H9 (cell line): ENCODE data around the gene CHAC2. TPM values are rescaled to one million over a fixed set of nuclear protein-coding genes. Genes with fewer than 3 reads are reported as not detected.
A peak's percentile ranks its signal among the peaks of the same experiment; 100 is the strongest.

ENCODE experiments used
- DNase-seq: peaks from one replicate; pipeline ENCODE4 v3.0.0-alpha.2; 2017
- H2AFZ ChIP-seq: one replicate; pipeline ENCODE4 v1.6.1; 2013; ENCODE audit warnings: mild to moderate bottlenecking, low read length, control low read depth, moderate library complexity
- H2AK5ac ChIP-seq: 2 replicates; pipeline ENCODE4 v1.6.1; 2013; ENCODE audit warnings: low read length, control low read depth, mixed read lengths; ENCODE audit not compliant: insufficient read length
- H2BK120ac ChIP-seq: one replicate; pipeline ENCODE4 v1.6.1; 2013; ENCODE audit warnings: low read depth, mild to moderate bottlenecking, low read length, control low read depth, inconsistent platforms; ENCODE audit not compliant: poor library complexity, severe bottlenecking
- H2BK12ac ChIP-seq: 2 replicates; pipeline ENCODE4 v1.6.1; 2013; ENCODE audit warnings: low read length, control low read depth, mixed read lengths, low read depth; ENCODE audit not compliant: insufficient read length
- H2BK15ac ChIP-seq: 2 replicates; pipeline ENCODE4 v1.6.1; 2013; ENCODE audit warnings: low read depth, low read length, control low read depth
- H2BK20ac ChIP-seq: one replicate; pipeline ENCODE4 v1.6.1; 2013; ENCODE audit warnings: low read depth, mild to moderate bottlenecking, low read length, control low read depth, inconsistent platforms; ENCODE audit not compliant: poor library complexity, severe bottlenecking
- H2BK5ac ChIP-seq: 2 replicates; pipeline ENCODE4 v1.6.1; 2013; ENCODE audit warnings: low read length, control low read depth, mixed read lengths; ENCODE audit not compliant: insufficient read length
- H3K14ac ChIP-seq: 2 replicates; pipeline ENCODE4 v1.6.1; 2013; ENCODE audit warnings: low read length, control low read depth; ENCODE audit not compliant: insufficient read depth
- H3K18ac ChIP-seq: 2 replicates; pipeline ENCODE4 v1.6.1; 2013; ENCODE audit warnings: low read depth, mild to moderate bottlenecking, mixed read lengths, low read length, control low read depth; ENCODE audit not compliant: insufficient read length
- H3K23ac ChIP-seq: 2 replicates; pipeline ENCODE4 v1.6.1; 2013; ENCODE audit warnings: low read length, control low read depth, mixed read lengths, low read depth; ENCODE audit not compliant: insufficient read length
- H3K23me2 ChIP-seq: 2 replicates; pipeline ENCODE4 v1.6.1; 2013; ENCODE audit warnings: low read depth, mild to moderate bottlenecking, mixed read lengths, low read length, control low read depth; ENCODE audit not compliant: insufficient read length, poor library complexity, severe bottlenecking
- H3K27ac ChIP-seq: 2 replicates; pipeline ENCODE4 v1.5.1; 2013; ENCODE audit warnings: low read length, control low read depth, mixed read lengths, low read depth; ENCODE audit not compliant: insufficient read length
- H3K27me3 ChIP-seq: 2 replicates; pipeline ENCODE4 v1.6.1; 2013; ENCODE audit warnings: low read length, control low read depth, inconsistent platforms; ENCODE audit not compliant: insufficient read depth
- H3K4ac ChIP-seq: 2 replicates; pipeline ENCODE4 v1.6.1; 2013; ENCODE audit warnings: low read depth, mild to moderate bottlenecking, control low read depth, inconsistent platforms, low read length, moderate library complexity
- H3K4me1 ChIP-seq: 2 replicates; pipeline ENCODE4 v1.6.1; 2013; ENCODE audit warnings: low read length, control low read depth, inconsistent platforms; ENCODE audit not compliant: insufficient read depth
- H3K4me2 ChIP-seq: 2 replicates; pipeline ENCODE4 v1.6.1; 2013; ENCODE audit warnings: low read length, control low read depth, mixed read lengths; ENCODE audit not compliant: insufficient read length, insufficient read depth
- H3K56ac ChIP-seq: 2 replicates; pipeline ENCODE4 v1.6.1; 2013; ENCODE audit warnings: low read depth, mild to moderate bottlenecking, mixed read lengths, low read length, control low read depth; ENCODE audit not compliant: insufficient read length
- H3K79me1 ChIP-seq: 2 replicates; pipeline ENCODE4 v1.6.1; 2013; ENCODE audit warnings: low read depth, mild to moderate bottlenecking, moderate library complexity, low read length, control low read depth, inconsistent platforms; ENCODE audit not compliant: insufficient read depth, poor library complexity, severe bottlenecking
- H3K79me2 ChIP-seq: 2 replicates; pipeline ENCODE4 v1.6.1; 2013; ENCODE audit warnings: low read length, control low read depth, inconsistent platforms; ENCODE audit not compliant: insufficient read depth
- H3K9ac ChIP-seq: 2 replicates; pipeline ENCODE4 v1.6.1; 2013; ENCODE audit warnings: low read length, control low read depth, mixed read lengths; ENCODE audit not compliant: insufficient read length; ENCODE audit errors: extremely low read depth
- H3K9me3 ChIP-seq: one replicate; pipeline ENCODE4 v1.6.1; 2013; ENCODE audit warnings: low read depth, low read length, inconsistent platforms; ENCODE audit not compliant: control insufficient read depth
- H3T11ph ChIP-seq: one replicate; pipeline ENCODE4 v1.6.1; 2013; ENCODE audit warnings: mild to moderate bottlenecking, low read length, control low read depth, inconsistent platforms
- H4K20me1 ChIP-seq: one replicate; pipeline ENCODE4 v1.6.1; 2013; ENCODE audit not compliant: control insufficient read depth, insufficient read length, insufficient read depth
- H4K5ac ChIP-seq: 2 replicates; pipeline ENCODE4 v1.6.1; 2013; ENCODE audit warnings: low read depth, mild to moderate bottlenecking, mixed read lengths, low read length, control low read depth; ENCODE audit not compliant: insufficient read length
- H4K8ac ChIP-seq: replicated peaks from 2 replicates; pipeline ENCODE4 v1.6.1; 2013; ENCODE audit warnings: low read length, control low read depth, mixed read lengths, low read depth; ENCODE audit not compliant: insufficient read length
- H4K91ac ChIP-seq: 2 replicates; pipeline ENCODE4 v1.6.1; 2013; ENCODE audit warnings: low read depth, mild to moderate bottlenecking, moderate library complexity, mixed read lengths, low read length, control low read depth; ENCODE audit not compliant: insufficient read length
- H3K27ac Mint-ChIP-seq, 3 experiments: 2 replicates in 2 of 3; 3 replicates in 1 of 3; pipeline ENCODE4 v1.8.0; 2020 to 2021; ENCODE audit warnings: mixed read lengths in 3 of 3, mild to moderate bottlenecking in 1 of 3, moderate library complexity in 1 of 3
- H3K27me3 Mint-ChIP-seq: 2 replicates; pipeline ENCODE4 v1.8.0; 2021; ENCODE audit warnings: low read depth, mild to moderate bottlenecking, moderate library complexity, mixed read lengths
- H3K36me3 Mint-ChIP-seq, 3 experiments: 2 replicates in 2 of 3; 3 replicates in 1 of 3; pipeline ENCODE4 v1.8.0; 2020 to 2021; ENCODE audit warnings: low read depth in 3 of 3, mixed read lengths in 3 of 3; ENCODE audit not compliant: insufficient read depth in 1 of 3
- H3K4me1 Mint-ChIP-seq, 2 experiments: 2 replicates each; pipeline ENCODE4 v1.8.0; 2020; ENCODE audit warnings: mixed read lengths in 2 of 2
- H3K4me3 Mint-ChIP-seq, 2 experiments: 2 replicates in 1 of 2; 3 replicates in 1 of 2; pipeline ENCODE4 v1.8.0; 2020 to 2021; ENCODE audit warnings: mild to moderate bottlenecking in 2 of 2, mixed read lengths in 2 of 2, moderate library complexity in 1 of 2
- H3K9me3 Mint-ChIP-seq, 2 experiments: 2 replicates in 1 of 2; 3 replicates in 1 of 2; pipeline ENCODE4 v1.8.0; 2020; ENCODE audit warnings: mild to moderate bottlenecking in 2 of 2, mixed read lengths in 2 of 2, moderate library complexity in 1 of 2
- total RNA-seq: library from RNA; stranded (reverse); gene quantifications from 2 replicates; pipeline ENCODE4 v1.2.1, GENCODE V29; 2021
- TF ChIP-seq, protein P1 (sequence below): fragments of 200-600 bp; sonication (generic); conservative IDR thresholded peaks from 3 replicates; pipeline ENCODE4 v1.8.0; 2021; ENCODE audit warnings: antibody characterized with exemption, mild to moderate bottlenecking

Gene CHAC2
- total RNA-seq, 1 experiment from 2014 or later: 11.3 TPM

DNA sequence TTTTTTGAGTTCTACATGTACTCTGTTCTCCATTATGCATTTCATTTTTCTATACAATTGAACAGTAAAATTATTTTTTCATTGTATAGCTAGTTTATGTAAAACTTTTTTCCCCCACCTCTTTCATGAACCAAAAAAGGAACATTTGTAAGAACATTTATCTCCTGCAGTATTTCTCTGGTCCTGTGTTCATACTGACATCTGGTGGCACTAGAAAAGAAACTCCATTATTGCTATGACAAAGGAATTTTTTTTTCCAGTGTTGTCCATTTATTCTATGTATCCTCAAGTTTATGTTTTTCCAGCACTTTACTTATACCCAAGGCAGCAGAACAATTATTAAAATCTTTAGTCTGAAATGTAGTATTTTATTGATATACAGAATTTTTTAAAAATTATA is 27.4 kb upstream of the CHAC2 start:
- Mint-ChIP-seq H3K27ac (no peak overlapping the region), H3K36me3 (peaks cover 4 to 13% (median 11%) of the 10 kb centered on the region in 3 experiments; a peak in 6 of 7 replicates), H3K4me1 (no peaks in the 10 kb centered on the region), H3K27me3 (no peaks in the 10 kb centered on the region), H3K9me3 (0 out of 5 replicates have a peak, but pooled peaks cover 0 to 1% of the 10 kb centered on the region in 2 experiments), H3K4me3 (no peak overlapping the region)
- TF ChIP-seq, protein P1, sequence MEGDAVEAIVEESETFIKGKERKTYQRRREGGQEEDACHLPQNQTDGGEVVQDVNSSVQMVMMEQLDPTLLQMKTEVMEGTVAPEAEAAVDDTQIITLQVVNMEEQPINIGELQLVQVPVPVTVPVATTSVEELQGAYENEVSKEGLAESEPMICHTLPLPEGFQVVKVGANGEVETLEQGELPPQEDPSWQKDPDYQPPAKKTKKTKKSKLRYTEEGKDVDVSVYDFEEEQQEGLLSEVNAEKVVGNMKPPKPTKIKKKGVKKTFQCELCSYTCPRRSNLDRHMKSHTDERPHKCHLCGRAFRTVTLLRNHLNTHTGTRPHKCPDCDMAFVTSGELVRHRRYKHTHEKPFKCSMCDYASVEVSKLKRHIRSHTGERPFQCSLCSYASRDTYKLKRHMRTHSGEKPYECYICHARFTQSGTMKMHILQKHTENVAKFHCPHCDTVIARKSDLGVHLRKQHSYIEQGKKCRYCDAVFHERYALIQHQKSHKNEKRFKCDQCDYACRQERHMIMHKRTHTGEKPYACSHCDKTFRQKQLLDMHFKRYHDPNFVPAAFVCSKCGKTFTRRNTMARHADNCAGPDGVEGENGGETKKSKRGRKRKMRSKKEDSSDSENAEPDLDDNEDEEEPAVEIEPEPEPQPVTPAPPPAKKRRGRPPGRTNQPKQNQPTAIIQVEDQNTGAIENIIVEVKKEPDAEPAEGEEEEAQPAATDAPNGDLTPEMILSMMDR: peak; percentile 61
- no peak overlapping the region for H3T11ph ChIP-seq
- H3K23me2 ChIP-seq: no peaks in the 10 kb centered on the region
- H2BK12ac ChIP-seq: no peak overlapping the region
- H3K4me2 ChIP-seq: no peak overlapping the region
- no peak overlapping the region for H3K14ac ChIP-seq
- no peaks in the 10 kb centered on the region for H3K79me1 ChIP-seq
- H3K9ac ChIP-seq: no peak overlapping the region
- H2AFZ ChIP-seq: no peak overlapping the region
- H2BK20ac ChIP-seq: no peak overlapping the region
- H3K4me1 ChIP-seq: no peaks in the 10 kb centered on the region
- H4K8ac ChIP-seq: no peak overlapping the region
- no peak overlapping the region for H4K91ac ChIP-seq
- no peak overlapping the region for H3K27ac ChIP-seq
- H3K4ac ChIP-seq: no peak overlapping the region
- H3K56ac ChIP-seq: no peak overlapping the region
- H3K23ac ChIP-seq: no peak overlapping the region
- H2BK120ac ChIP-seq: no peak overlapping the region
- no peak for DNase-seq
- no peak overlapping the region for H2BK15ac ChIP-seq
- no peaks in the 10 kb centered on the region for H3K27me3 ChIP-seq
- H3K9me3 ChIP-seq: no peaks in the 10 kb centered on the region
- H2BK5ac ChIP-seq: no peak overlapping the region
- H4K5ac ChIP-seq: no peak overlapping the region
- H3K18ac ChIP-seq: no peak overlapping the region
- no peaks in the 10 kb centered on the region for H3K79me2 ChIP-seq
- no peaks in the 10 kb centered on the region for H4K20me1 ChIP-seq
- H2AK5ac ChIP-seq: no peak overlapping the region
